Activated CD8-positive, alpha-beta memory T cell treated with anti-CD3 and anti-CD28 coated beads, Interleukin-2, amount 50 U/mL, for 1 hour (primary cell): ENCODE data around the gene FMNL1.
"Not testable (repeated sequence)": the region's sequence is repeated elsewhere in the genome, so short reads cannot be mapped to it uniquely, and the experiment has no call there.

Experiments used
- DNase-seq: peaks from one replicate; pipeline ENCODE4 v3.0.0-alpha.2; 2020; ENCODE audit errors: extremely low read depth

FMNL1 gene, protein sequence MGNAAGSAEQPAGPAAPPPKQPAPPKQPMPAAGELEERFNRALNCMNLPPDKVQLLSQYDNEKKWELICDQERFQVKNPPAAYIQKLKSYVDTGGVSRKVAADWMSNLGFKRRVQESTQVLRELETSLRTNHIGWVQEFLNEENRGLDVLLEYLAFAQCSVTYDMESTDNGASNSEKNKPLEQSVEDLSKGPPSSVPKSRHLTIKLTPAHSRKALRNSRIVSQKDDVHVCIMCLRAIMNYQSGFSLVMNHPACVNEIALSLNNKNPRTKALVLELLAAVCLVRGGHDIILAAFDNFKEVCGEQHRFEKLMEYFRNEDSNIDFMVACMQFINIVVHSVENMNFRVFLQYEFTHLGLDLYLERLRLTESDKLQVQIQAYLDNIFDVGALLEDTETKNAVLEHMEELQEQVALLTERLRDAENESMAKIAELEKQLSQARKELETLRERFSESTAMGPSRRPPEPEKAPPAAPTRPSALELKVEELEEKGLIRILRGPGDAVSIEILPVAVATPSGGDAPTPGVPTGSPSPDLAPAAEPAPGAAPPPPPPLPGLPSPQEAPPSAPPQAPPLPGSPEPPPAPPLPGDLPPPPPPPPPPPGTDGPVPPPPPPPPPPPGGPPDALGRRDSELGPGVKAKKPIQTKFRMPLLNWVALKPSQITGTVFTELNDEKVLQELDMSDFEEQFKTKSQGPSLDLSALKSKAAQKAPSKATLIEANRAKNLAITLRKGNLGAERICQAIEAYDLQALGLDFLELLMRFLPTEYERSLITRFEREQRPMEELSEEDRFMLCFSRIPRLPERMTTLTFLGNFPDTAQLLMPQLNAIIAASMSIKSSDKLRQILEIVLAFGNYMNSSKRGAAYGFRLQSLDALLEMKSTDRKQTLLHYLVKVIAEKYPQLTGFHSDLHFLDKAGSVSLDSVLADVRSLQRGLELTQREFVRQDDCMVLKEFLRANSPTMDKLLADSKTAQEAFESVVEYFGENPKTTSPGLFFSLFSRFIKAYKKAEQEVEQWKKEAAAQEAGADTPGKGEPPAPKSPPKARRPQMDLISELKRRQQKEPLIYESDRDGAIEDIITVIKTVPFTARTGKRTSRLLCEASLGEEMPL

GRCh38 chr17:45221081-45222013, at the start of gene FMNL1:
Gene FMNL1, plus strand, starts transcription at chr17:45221885. Its CDS starts 240 bp downstream, at chr17:45222125.
- no peak for DNase-seq

GRCh38 chr17:45172232-45172540, 49.5 kb upstream of the FMNL1 start:
- no peak for DNase-seq

GRCh38 chr17:45172541-45173286, 49.0 kb upstream of the FMNL1 start:
- no peak for DNase-seq

GRCh38 chr17:45175759-45176115, 45.9 kb upstream of the FMNL1 start:
- DNase-seq = no peak

- DNase-seq = no peak
Observed at GRCh38 chr17:45177563-45177962, 44.1 kb upstream of the FMNL1 start.

DNA sequence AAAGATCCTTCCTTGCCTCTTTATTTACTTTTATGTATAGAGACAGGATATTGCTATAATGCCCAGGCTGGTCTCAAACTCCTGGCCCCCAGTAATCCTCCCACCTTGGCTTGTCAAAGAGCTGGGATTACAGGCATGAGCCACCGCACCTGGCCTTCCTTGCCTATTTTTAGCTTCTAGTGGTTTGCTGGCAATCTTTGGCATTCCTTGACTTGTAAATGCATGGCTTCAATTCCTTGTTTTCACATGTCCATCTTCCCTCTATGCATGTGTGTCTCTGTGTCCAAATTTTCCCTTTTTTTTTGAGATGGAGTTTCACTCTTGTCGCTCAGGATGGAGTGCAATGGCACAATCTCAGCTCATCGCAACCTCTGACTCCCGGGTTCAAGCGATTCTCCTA, 37.5 kb upstream of the FMNL1 start:
- no peak for DNase-seq

GRCh38 chr17:45186801-45187354, 34.8 kb upstream of the FMNL1 start:
- DNase-seq = no peak

DNA sequence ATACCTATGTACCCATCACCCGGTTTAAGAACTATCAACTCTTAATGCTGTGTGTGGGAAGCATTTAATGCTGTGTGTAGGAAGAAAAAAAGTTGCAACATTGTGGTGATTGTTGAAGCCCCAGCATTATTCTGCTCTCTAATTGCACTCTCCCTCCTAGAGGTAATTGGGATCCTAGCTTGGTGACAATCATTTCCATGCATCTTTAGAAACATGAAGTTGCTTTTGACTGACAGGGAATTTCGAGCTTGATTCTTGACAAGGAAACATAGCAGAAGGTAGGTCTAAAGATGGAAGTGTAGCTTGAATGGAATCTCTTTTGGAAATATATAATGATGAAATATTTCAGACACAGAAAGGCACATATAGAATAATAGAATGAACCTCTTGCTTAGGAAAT, 32.7 kb upstream of the FMNL1 start:
- DNase-seq = no peak

GRCh38 chr17:45190503-45191255, 31.0 kb upstream of the FMNL1 start:
- DNase-seq = no peak

DNA sequence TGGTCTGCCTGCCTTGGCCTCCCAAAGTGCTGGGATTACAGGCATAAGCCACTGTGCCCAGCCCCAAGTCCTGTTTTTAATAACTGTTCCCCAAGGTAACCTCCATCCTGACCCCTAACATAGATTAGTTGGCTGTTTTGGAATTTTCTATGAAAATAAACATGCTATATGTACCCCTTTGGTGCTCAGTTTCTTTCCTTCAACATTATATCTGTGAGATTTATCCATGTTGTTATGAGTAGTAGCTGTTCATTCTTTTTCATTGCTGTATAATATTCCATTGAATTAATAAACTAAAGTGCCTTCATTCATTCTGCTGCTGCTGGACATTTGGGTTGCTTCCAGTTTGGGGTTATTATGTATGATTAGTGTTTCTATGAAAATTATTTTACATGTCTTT, 26.3 kb upstream of the FMNL1 start:
- DNase-seq = no peak

GRCh38 chr17:45197108-45197507, 24.6 kb upstream of the FMNL1 start:
- no peak for DNase-seq

- peak; percentile 53 for DNase-seq
Observed at GRCh38 chr17:45197555-45198334, 23.9 kb upstream of the FMNL1 start.

DNA sequence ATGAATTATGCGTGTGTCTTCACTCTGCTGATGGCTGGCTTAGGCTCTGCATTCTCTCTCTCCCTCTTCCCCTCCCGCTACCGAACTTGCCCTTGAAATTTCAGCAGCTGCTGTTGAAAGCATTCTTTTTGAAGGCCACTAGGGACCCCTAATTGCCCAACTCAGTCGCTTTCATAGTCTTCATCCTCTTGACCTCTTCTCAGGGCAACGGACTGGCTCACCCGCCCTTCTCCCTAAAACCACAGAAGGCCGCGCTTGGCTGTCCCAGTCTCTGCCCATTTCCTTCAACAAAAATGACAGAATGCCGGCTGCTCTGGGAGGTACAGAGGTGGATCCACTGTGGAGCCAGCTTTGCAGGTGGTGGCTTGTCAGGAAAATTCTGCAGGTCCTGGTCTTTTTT, 21.0 kb upstream of the FMNL1 start:
- DNase-seq = no peak

DNA sequence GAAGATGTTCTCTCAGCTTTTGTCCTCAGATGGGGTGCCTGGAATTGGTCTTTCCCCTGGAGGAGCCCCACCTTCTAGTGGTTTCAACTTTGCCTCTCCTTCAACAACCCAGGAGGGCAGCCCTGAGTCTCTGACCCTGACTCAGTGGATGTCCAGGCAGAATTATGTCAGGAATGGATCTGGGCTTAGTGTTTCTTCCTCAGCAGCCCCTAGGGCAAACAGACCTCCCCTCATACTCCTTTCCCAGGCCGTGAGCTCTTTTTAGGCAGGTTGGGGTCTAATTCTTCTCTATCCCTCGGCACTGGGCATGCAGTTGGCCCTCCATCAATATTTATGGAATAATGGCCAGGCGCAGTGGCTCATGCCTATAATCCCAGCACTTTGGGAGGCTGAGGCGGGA, 20.2 kb upstream of the FMNL1 start:
- DNase-seq = no peak

GRCh38 chr17:45201880-45202279, 19.8 kb upstream of the FMNL1 start:
- DNase-seq = not testable (repeated sequence)

- DNase-seq = no peak
Observed at GRCh38 chr17:45218895-45219661, 2.6 kb upstream of the FMNL1 start.

DNA sequence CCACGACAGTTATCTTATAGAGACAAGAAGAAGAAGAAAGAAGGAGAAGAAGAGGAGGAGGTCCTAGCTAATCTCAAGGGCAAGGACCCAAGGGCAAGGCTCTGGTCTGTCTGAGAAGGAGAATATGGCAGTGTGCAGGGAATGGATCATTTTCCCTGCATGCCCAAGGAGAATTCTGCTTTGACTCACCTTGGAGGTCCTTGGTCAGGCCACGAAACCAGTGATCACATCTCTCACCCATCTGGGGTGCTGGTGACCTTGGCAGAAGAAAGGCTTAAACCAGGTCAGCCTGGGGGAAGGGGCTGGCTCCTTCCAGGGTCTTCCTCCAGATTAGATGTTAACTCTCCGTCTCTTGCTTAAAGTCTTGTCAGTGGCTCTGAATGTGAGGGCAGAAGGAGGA, 1.6 kb upstream of the FMNL1 start:
- no peak for DNase-seq

DNA sequence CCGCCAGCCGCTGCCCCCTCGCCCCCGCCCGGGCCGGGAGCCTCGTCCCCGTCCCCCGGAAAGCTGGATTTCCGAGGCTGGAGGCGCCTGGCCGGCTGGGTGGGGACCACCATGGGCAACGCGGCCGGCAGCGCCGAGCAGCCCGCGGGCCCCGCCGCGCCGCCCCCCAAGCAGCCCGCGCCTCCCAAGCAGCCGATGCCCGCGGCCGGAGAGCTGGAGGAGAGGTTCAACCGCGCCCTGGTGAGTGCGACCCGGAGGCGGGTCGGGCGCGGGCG, 266 bp downstream of the FMNL1 start:
- DNase-seq = no peak
